ENCODE results near the gene SNAPC4. TPM values are rescaled to one million over a fixed set of nuclear protein-coding genes. Genes with fewer than 3 reads are reported as not detected.

SNAPC4 gene
- total and polyA plus RNA-seq, 2 of the 8 experiments (the other 6 are each of a cell fraction or from before 2014, with no cell fraction given): 6.9 to 18.1 TPM

DNA sequence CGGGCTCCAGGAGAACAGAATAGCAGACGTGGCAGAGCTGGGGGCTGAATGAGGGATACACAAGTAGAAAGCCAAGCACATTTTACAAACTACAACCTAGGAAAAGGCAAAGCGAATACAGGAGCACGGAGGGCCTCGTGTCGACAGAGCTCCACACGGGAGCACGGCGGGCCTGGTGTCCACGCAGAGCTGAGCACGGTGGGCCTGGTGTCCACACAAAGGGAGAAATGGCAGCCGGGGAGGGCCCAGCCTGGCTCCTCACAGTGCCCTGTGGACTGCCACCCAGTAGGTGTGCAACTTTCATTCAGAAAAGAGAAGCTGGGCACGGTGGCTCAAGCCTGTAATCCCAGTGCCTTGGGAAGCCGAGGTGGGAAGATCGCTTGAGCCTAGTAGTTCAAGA lies 43.1 kb upstream of the SNAPC4 start:
- Histone ChIP-seq H2BK120ac (replicated peaks; ENCODE audit: low read depth, low read length) (no peak overlapping the region), H3K36me3 (ENCODE audit: control insufficient read depth in 2 of 4, insufficient read depth in 4 of 4, low read length in 3 of 4) (peaks cover 13 to 36% (median 24%) of the 10 kb centered on the region in 4 experiments), H3K56ac (replicated peaks; ENCODE audit: insufficient read length, low read depth, low read length) (no peak overlapping the region), H3K27ac (ENCODE audit: low read depth, low read length) (no peak overlapping the region), H4K20me1 (replicated peaks in 1 of 2; ENCODE audit: control insufficient read depth in 1 of 2, insufficient read depth in 2 of 2, low read length in 2 of 2) (peaks cover 5 to 17% of the 10 kb centered on the region in 2 experiments), H4K8ac (ENCODE audit: extremely low read depth, insufficient read depth, low read length) (no peak overlapping the region; the same call in 1 of the 2 replicates), H2AFZ (ENCODE audit: low read length) (no peak overlapping the region), H3K79me1 (ENCODE audit: low read depth, low read length) (no peaks in the 10 kb centered on the region), H2BK20ac (ENCODE audit: low read length) (no peak overlapping the region), H4K5ac (ENCODE audit: insufficient read length, low read depth, low read length) (no peak overlapping the region), H3K4me2 (ENCODE audit: insufficient read depth in 1 of 2, low read depth in 2 of 2, low read length in 2 of 2) (no peak overlapping the region), H3K9me3 (ENCODE audit: insufficient read depth in 2 of 2, low read depth in 1 of 2, low read length in 1 of 2) (no peaks in the 10 kb centered on the region), H3K4ac (replicated peaks; ENCODE audit: insufficient read length, low read depth, low read length) (no peak overlapping the region), H3K4me3 (ENCODE audit: extremely low read depth in 1 of 4, insufficient read depth in 2 of 4, low read depth in 3 of 4, low read length in 4 of 4) (no peak overlapping the region), H3K27me3 (replicated peaks in 1 of 4; ENCODE audit: control insufficient read depth in 3 of 4, extremely low read depth in 1 of 4, insufficient read depth in 3 of 4, low read length in 3 of 4) (peaks cover 0 to 2% (median 0%) of the 10 kb centered on the region in 4 experiments; a peak in 2 of 7 replicates), H2AK5ac (ENCODE audit: low read depth, low read length) (no peak overlapping the region), H3K9ac (replicated peaks in 1 of 4; ENCODE audit: extremely low read depth in 1 of 4, low read depth in 3 of 4, low read length in 3 of 4) (no peak overlapping the region), H2BK12ac (ENCODE audit: low read depth, low read length) (no peak overlapping the region), H3K79me2 (ENCODE audit: control insufficient read depth in 1 of 2, insufficient read depth in 2 of 2, low read length in 2 of 2) (peaks cover 0 to 3% of the 10 kb centered on the region in 2 experiments; a peak in 1 of 4 replicates), H3K18ac (ENCODE audit: extremely low read depth, low read length) (no peak overlapping the region), H3K23ac (ENCODE audit: insufficient read length) (no peak overlapping the region), H3K23me2 (ENCODE audit: low read depth, low read length) (peaks cover 9% of the 10 kb centered on the region; the same call in 1 of the 2 replicates), H3K4me1 (replicated peaks in 1 of 4; ENCODE audit: control insufficient read depth in 3 of 4, insufficient read depth in 4 of 4, low read length in 3 of 4) (peaks cover 0 to 3% (median 1%) of the 10 kb centered on the region in 4 experiments; a peak in 1 of 7 replicates), H4K91ac (replicated peaks; ENCODE audit: insufficient read length, low read length) (no peak overlapping the region), H2BK15ac (ENCODE audit: low read length) (no peak overlapping the region), H3K14ac (ENCODE audit: insufficient read length) (no peak overlapping the region), H2BK5ac (ENCODE audit: low read depth, low read length) (no peak overlapping the region)
- POLR2A ChIA-PET (ENCODE audit: partially characterized antibody): interaction anchor here (0.9 to 4.4 kb wide), 8 partner anchors 11 to 41 kb away, joined by 3 to 23 read pairs (median 4); partner anchors contain the start of gene SNAPC4
- CTCF ChIA-PET (ENCODE audit: partially characterized antibody): interaction anchor here (0.7 to 2.5 kb wide), 9 partner anchors 9 to 225 kb away, joined by 3 to 10 read pairs (median 4); partner anchors contain the start of gene DNLZ
- 97% methylated on average over 15 of the region's 15 CpGs; no CpG with 5 or more reads in 1 of the 2 experiments for WGBS, 2 experiments (ENCODE audit: extremely low coverage in 1 of 2, insufficient coverage in 1 of 2, insufficient read length in 1 of 2, insufficient replicate concordance in 2 of 2, low coverage in 1 of 2, low lambda C conversion rate in 2 of 2, missing lambda C conversion rate in 1 of 2)
- FAIRE-seq: no peak
- DNase-seq (ENCODE audit: low read depth in 1 of 2, low spot score in 2 of 2): no peak
- TF ChIP-seq HDAC2 (IDR thresholded peaks at IDR 0.05; ENCODE audit: borderline replicate concordance in 1 of 2, low read depth in 2 of 2, low read length in 2 of 2) (no peak), CTBP2 (IDR thresholded peaks at IDR 0.05; ENCODE audit: borderline replicate concordance, insufficient read depth, insufficient read length, low read length) (no peak), RXRA (IDR thresholded peaks at IDR 0.05; ENCODE audit: insufficient read depth, low read depth, low read length) (no peak), SRF (IDR thresholded peaks at IDR 0.05; ENCODE audit: low read depth, low read length) (no peak), RNF2 (IDR thresholded peaks at IDR 0.05; ENCODE audit: borderline replicate concordance, low read depth, low read length, missing control alignments, poor library complexity, severe bottlenecking) (no peak), CEBPB (IDR thresholded peaks at IDR 0.05; ENCODE audit: low read depth, low read length) (no peak), TAF1 (IDR thresholded peaks at IDR 0.05; ENCODE audit: low read depth, low read length) (no peak), SP4 (IDR thresholded peaks at IDR 0.05; ENCODE audit: low read length) (no peak), TAF7 (optimal IDR thresholded peaks at IDR 0.05; ENCODE audit: borderline replicate concordance, low read depth, low read length) (no peak), SAP30 (IDR thresholded peaks at IDR 0.05; ENCODE audit: insufficient read depth, insufficient replicate concordance, low read length) (no peak), RFX5 (IDR thresholded peaks at IDR 0.05; ENCODE audit: borderline replicate concordance, low read depth, low read length) (no peak), SIN3A (conservative IDR thresholded peaks at IDR 0.05 in 1 of 2, IDR thresholded peaks at IDR 0.05 in 1 of 2; ENCODE audit: low read depth in 1 of 2, low read length in 2 of 2) (no peak), SP1 (IDR thresholded peaks at IDR 0.05; ENCODE audit: low read depth, low read length) (no peak)
